Liver (tissue), 9 donors: Measurements from ENCODE around the gene TTC28. TPM values are rescaled to one million over a fixed set of nuclear protein-coding genes. Genes with fewer than 3 reads are reported as not detected.

ENCODE experiments used
- DNase-seq: peaks from one replicate; pipeline ENCODE4 v3.0.0-alpha.2; 2017; ENCODE audit warnings: low spot score
- H3K27ac ChIP-seq, 2 donors: one replicate each; pipeline ENCODE4 v1.7.0; 2013; ENCODE audit warnings: inconsistent platforms in 2 of 2, low read length in 2 of 2, control low read depth in 1 of 2, low read depth in 1 of 2, mild to moderate bottlenecking in 1 of 2
- H3K27me3 ChIP-seq, 4 donors: one replicate each; pipeline versions ENCODE4 v1.6.1 to v1.7.0; 2013; ENCODE audit warnings: low read length in 3 of 4, inconsistent platforms in 1 of 4, mild to moderate bottlenecking in 1 of 4, moderate library complexity in 1 of 4; ENCODE audit not compliant: control insufficient read depth in 4 of 4, insufficient read depth in 4 of 4
- H3K36me3 ChIP-seq, 4 donors: one replicate each; pipeline versions ENCODE4 v1.6.1 to v1.7.0; 2013; ENCODE audit warnings: low read length in 3 of 4, mild to moderate bottlenecking in 3 of 4, low read depth in 1 of 4, moderate library complexity in 1 of 4; ENCODE audit not compliant: control insufficient read depth in 4 of 4, insufficient read depth in 3 of 4
- H3K4me1 ChIP-seq, 4 donors: one replicate each; pipeline versions ENCODE4 v1.6.1 to v1.7.0; 2013; ENCODE audit warnings: low read length in 3 of 4, mild to moderate bottlenecking in 3 of 4, moderate library complexity in 1 of 4; ENCODE audit not compliant: control insufficient read depth in 4 of 4, insufficient read depth in 4 of 4
- H3K4me3 ChIP-seq, 3 donors: one replicate each; pipeline versions ENCODE4 v1.6.1 to v1.7.0; 2013; ENCODE audit warnings: low read length in 3 of 3, control low read depth in 1 of 3, low read depth in 1 of 3, mild to moderate bottlenecking in 1 of 3
- H3K9ac ChIP-seq, 2 donors: one replicate each; pipeline ENCODE4 v1.7.0; 2013; ENCODE audit warnings: low read length in 2 of 2, mild to moderate bottlenecking in 2 of 2, moderate library complexity in 2 of 2, control low read depth in 1 of 2, low read depth in 1 of 2
- H3K9me3 ChIP-seq, 4 donors: one replicate each; pipeline versions ENCODE4 v1.6.1 to v1.7.0; 2013; ENCODE audit warnings: low read length in 3 of 4; ENCODE audit not compliant: control insufficient read depth in 4 of 4
- ATF3 ChIP-seq: IDR thresholded peaks from 2 replicates; pipeline ENCODE4 v1.6.1; 2016; ENCODE audit warnings: antibody characterized with exemption
- CTCF ChIP-seq: fragments of 150-350 bp; IDR thresholded peaks from 2 replicates; pipeline ENCODE4 v1.5.1; 2017; ENCODE audit warnings: improper control_type of control experiment, low read depth, low read length; ENCODE audit not compliant: missing input control
- EGR1 ChIP-seq, 2 donors: IDR thresholded peaks; 2 replicates each; pipeline ENCODE4 v1.6.1; 2016 to 2018; ENCODE audit warnings: antibody characterized with exemption in 2 of 2, low read depth in 2 of 2
- FOXA1 ChIP-seq: IDR thresholded peaks from 2 replicates; pipeline ENCODE4 v1.6.1; 2016; ENCODE audit warnings: antibody characterized with exemption
- FOXA2 ChIP-seq: IDR thresholded peaks from 2 replicates; pipeline ENCODE4 v1.6.1; 2016; ENCODE audit warnings: antibody characterized with exemption
- GABPA ChIP-seq, 2 donors: IDR thresholded peaks in 1 of 2; conservative IDR thresholded peaks in 1 of 2; 2 replicates each; pipeline ENCODE4 v1.6.1; 2016; ENCODE audit warnings: antibody characterized with exemption in 2 of 2, mild to moderate bottlenecking in 1 of 2, moderate library complexity in 1 of 2
- HNF4A ChIP-seq, 2 donors: conservative IDR thresholded peaks; 2 replicates each; pipeline ENCODE4 v1.6.1; 2016; ENCODE audit warnings: antibody characterized with exemption in 2 of 2, mild to moderate bottlenecking in 2 of 2
- HNF4G ChIP-seq: IDR thresholded peaks from 2 replicates; pipeline ENCODE4 v1.6.1; 2016; ENCODE audit warnings: antibody characterized with exemption
- JUND ChIP-seq, 2 donors: IDR thresholded peaks; 2 replicates each; pipeline ENCODE4 v1.6.1; 2016; ENCODE audit warnings: antibody characterized with exemption in 2 of 2
- MAX ChIP-seq: IDR thresholded peaks from 2 replicates; pipeline ENCODE4 v1.6.1; 2016; ENCODE audit warnings: antibody characterized with exemption
- NR2F2 ChIP-seq: IDR thresholded peaks from 2 replicates; pipeline ENCODE4 v1.6.1; 2016; ENCODE audit warnings: antibody characterized with exemption
- RAD21 ChIP-seq, 2 donors: IDR thresholded peaks; 2 replicates each; pipeline ENCODE4 v1.6.1; 2016; ENCODE audit warnings: antibody characterized with exemption in 2 of 2, mild to moderate bottlenecking in 2 of 2
- REST ChIP-seq: IDR thresholded peaks from 2 replicates; pipeline ENCODE4 v1.6.1; 2016; ENCODE audit warnings: antibody characterized with exemption, mild to moderate bottlenecking
- RXRA ChIP-seq, 2 donors: IDR thresholded peaks; 2 replicates each; pipeline ENCODE4 v1.6.1; 2017 to 2018; ENCODE audit warnings: antibody characterized with exemption in 2 of 2, mild to moderate bottlenecking in 1 of 2
- SP1 ChIP-seq: IDR thresholded peaks from 2 replicates; pipeline ENCODE4 v1.6.1; 2018; ENCODE audit warnings: antibody characterized with exemption, mild to moderate bottlenecking
- TAF1 ChIP-seq: conservative IDR thresholded peaks from 2 replicates; pipeline ENCODE4 v1.6.1; 2016; ENCODE audit warnings: antibody characterized with exemption, mild to moderate bottlenecking
- YY1 ChIP-seq: IDR thresholded peaks from 2 replicates; pipeline ENCODE4 v1.6.1; 2016; ENCODE audit warnings: antibody characterized with exemption, mild to moderate bottlenecking
- WGBS: extraction: QIAGEN DNeasy Blood & Tissue Kit; methylation state at CpG from one replicate; pipeline ENCODE4 v1.1.7; 2013; 5-methylcytosine and 5-hydroxymethylcytosine counted together
- polyA plus RNA-seq, 2 donors: library from polyadenylated mRNA; stranded (reverse) in 1 of 2; unstranded in 1 of 2; fragments of 200-250 nt in 1 of 2; fragments of >200 nt in 1 of 2; fragmentation: Nextera tagmentation in 1 of 2; extraction: Ambion mirVana in 1 of 2; gene quantifications; one replicate each; pipeline versions ENCODE4 v1.2.1 to v1.2.3, GENCODE V29; 2013 to 2015
- total RNA-seq, 2 donors: library from RNA; depleted of rRNA; stranded (reverse); fragments of >200 nt; gene quantifications; one replicate each; pipeline ENCODE4 v1.2.3, GENCODE V29; 2014
- TF ChIP-seq, protein P1 (sequence below): IDR thresholded peaks from 2 replicates; pipeline ENCODE4 v1.6.1; 2016; ENCODE audit warnings: antibody characterized with exemption
- donor health status: healthy.
- donor health status: healthy.
- donor health status: healthy.
- donor health status: healthy.
- donor health status: healthy.

The TTC28 gene
- total and polyA plus RNA-seq, 4 donors: 4.2 to 19.4 (median 5.9) TPM

DNA sequence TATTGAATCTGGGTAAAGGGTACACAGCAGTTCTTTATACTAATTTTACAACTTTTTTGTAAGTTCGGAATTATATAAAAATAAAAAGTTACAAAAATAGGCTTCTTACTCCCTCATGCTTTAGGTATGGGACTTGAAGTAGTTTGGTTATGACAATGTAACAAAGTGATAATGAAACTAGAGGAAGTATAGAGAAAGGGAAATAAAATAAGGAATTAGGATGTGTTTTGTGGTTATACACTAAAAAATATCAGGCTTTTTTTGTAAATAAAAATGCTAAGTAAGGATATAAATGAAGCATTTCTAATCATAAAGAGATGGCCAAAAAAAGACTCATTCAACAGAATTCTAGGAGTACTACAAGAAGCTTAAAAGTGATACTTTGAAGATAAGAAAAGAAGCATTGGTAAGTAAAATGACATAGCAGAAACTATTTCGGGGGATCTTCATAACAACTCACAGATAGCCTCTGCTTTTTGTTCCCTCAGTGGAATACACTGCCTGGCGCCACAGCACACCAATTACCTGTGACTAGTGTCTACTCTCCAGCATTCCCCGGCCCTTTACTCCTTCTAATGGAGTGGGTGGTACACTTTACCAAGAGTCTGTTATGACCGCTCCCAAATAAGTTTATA lies 437.9 kb downstream of the TTC28 start:
- H3K9me3 ChIP-seq: no peaks in the 10 kb centered on the region
- H3K27ac ChIP-seq: no peak overlapping the region
- no peak for DNase-seq
- H3K27me3 ChIP-seq: no peaks in the 10 kb centered on the region
- no peak overlapping the region for H3K4me3 ChIP-seq
- no peak for TF ChIP-seq HNF4A (conservative IDR thresholded peaks at IDR 0.05)
- TF ChIP-seq MAX: no peak
- TF ChIP-seq CTCF: no peak
- no peak for TF ChIP-seq HNF4G
- 91% methylated on average over 5 of the region's 5 CpGs for WGBS
- H3K9ac ChIP-seq: no peak overlapping the region
- no peaks in the 10 kb centered on the region for H3K36me3 ChIP-seq
- peaks cover 0 to 7% (median under 1%) of the 10 kb centered on the region in 4 donors for H3K4me1 ChIP-seq

DNA sequence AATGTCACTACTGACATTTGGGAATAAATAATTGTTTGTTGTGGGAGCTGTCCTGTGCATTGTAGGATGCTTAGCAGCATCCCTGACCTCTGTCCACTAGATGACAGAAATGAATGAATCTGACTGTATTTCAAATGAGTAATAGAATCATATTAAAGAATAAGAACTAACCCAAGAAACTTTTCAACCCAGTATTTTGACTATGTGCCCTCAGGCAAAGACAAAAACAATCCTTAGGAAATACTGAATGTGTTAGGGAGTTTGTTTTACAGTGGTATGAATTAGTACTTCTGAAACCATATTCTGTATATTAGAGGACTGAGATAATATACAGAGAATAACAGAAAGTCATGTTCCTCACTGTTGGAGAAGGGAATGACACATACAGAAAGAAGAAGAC lies 439.7 kb downstream of the TTC28 start:
- no peaks in the 10 kb centered on the region for H3K9me3 ChIP-seq
- H3K27ac ChIP-seq: no peak overlapping the region
- no peak for DNase-seq
- H3K4me1 ChIP-seq: peaks cover 0 to 1% (median 0%) of the 10 kb centered on the region in 4 donors
- no peak overlapping the region for H3K9ac ChIP-seq
- no peak for TF ChIP-seq JUND (IDR thresholded peaks at IDR 0.05)
- TF ChIP-seq TAF1: no peak
- no peak for TF ChIP-seq FOXA2
- no peak for TF ChIP-seq REST
- TF ChIP-seq GABPA (IDR thresholded peaks at IDR 0.05 in 1 of 2, conservative IDR thresholded peaks at IDR 0.05 in 1 of 2): no peak
- TF ChIP-seq RAD21 (IDR thresholded peaks at IDR 0.05): no peak
- TF ChIP-seq NR2F2: no peak
- TF ChIP-seq HNF4A (conservative IDR thresholded peaks at IDR 0.05): no peak
- TF ChIP-seq ATF3: no peak
- TF ChIP-seq EGR1 (IDR thresholded peaks at IDR 0.05; ENCODE audit: low read depth in 2 of 2): no peak
- TF ChIP-seq HNF4G: no peak
- no peak for TF ChIP-seq SP1
- no peak for TF ChIP-seq MAX
- no peak for TF ChIP-seq FOXA1
- TF ChIP-seq YY1: no peak
- TF ChIP-seq RXRA (IDR thresholded peaks at IDR 0.05): no peak
- TF ChIP-seq, protein P1, sequence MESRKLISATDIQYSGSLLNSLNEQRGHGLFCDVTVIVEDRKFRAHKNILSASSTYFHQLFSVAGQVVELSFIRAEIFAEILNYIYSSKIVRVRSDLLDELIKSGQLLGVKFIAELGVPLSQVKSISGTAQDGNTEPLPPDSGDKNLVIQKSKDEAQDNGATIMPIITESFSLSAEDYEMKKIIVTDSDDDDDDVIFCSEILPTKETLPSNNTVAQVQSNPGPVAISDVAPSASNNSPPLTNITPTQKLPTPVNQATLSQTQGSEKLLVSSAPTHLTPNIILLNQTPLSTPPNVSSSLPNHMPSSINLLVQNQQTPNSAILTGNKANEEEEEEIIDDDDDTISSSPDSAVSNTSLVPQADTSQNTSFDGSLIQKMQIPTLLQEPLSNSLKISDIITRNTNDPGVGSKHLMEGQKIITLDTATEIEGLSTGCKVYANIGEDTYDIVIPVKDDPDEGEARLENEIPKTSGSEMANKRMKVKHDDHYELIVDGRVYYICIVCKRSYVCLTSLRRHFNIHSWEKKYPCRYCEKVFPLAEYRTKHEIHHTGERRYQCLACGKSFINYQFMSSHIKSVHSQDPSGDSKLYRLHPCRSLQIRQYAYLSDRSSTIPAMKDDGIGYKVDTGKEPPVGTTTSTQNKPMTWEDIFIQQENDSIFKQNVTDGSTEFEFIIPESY: no peak
- H3K27me3 ChIP-seq: no peaks in the 10 kb centered on the region
- no peaks in the 10 kb centered on the region for H3K36me3 ChIP-seq
- no peak overlapping the region for H3K4me3 ChIP-seq
